GM21528 (cell line): ENCODE data around the gene TBC1D13.
"Not testable (repeated sequence)": the region's sequence is repeated elsewhere in the genome, so short reads cannot be mapped to it uniquely, and the experiment has no call there.

ENCODE experiments used
- ATAC-seq: cut with Tn5 transposase; IDR thresholded peaks from one replicate; pipeline ENCODE4 v1.9.1; 2021; ENCODE audit warnings: mild to moderate bottlenecking, moderate library complexity; ENCODE audit not compliant: unreplicated experiment, low FRiP score

Gene TBC1D13

GRCh38 chr9:128782669-128783068 is 4.4 kb upstream of the TBC1D13 start:
- no peak for ATAC-seq

GRCh38 chr9:128785427-128785826 is 1.6 kb upstream of the TBC1D13 start:
- ATAC-seq, result no peak

- ATAC-seq, result no peak
These were observed 606 bp downstream of the TBC1D13 start for GRCh38 chr9:128787659-128788058.

GRCh38 chr9:128788445-128788844 is 1.4 kb downstream of the TBC1D13 start:
- no peak for ATAC-seq

- no peak for ATAC-seq
These were observed 3.5 kb downstream of the TBC1D13 start for GRCh38 chr9:128790536-128790935.

- ATAC-seq, result no peak
These were observed 5.1 kb downstream of the TBC1D13 start for GRCh38 chr9:128792134-128792533.

GRCh38 chr9:128792978-128793686 is 6.1 kb downstream of the TBC1D13 start:
- ATAC-seq, result no peak

- ATAC-seq, result not testable (repeated sequence)
These were observed 7.9 kb downstream of the TBC1D13 start for GRCh38 chr9:128794961-128795360.

- ATAC-seq, result no peak
These were observed 11.8 kb downstream of the TBC1D13 start for GRCh38 chr9:128798896-128799295.

- ATAC-seq, result no peak
These were observed 13.0 kb downstream of the TBC1D13 start for GRCh38 chr9:128800061-128800460.

GRCh38 chr9:128802482-128802881 is 15.4 kb downstream of the TBC1D13 start:
- no peak for ATAC-seq

- ATAC-seq, result no peak
These were observed 18.6 kb downstream of the TBC1D13 start for GRCh38 chr9:128805661-128806060.

- no peak for ATAC-seq
These were observed 20.8 kb downstream of the TBC1D13 start for GRCh38 chr9:128807827-128808226.

GRCh38 chr9:128808543-128808942 is 21.5 kb downstream of the TBC1D13 start:
- ATAC-seq, result no peak

GRCh38 chr9:128809036-128809599 is 22.1 kb downstream of the TBC1D13 start:
- no peak for ATAC-seq

- no peak for ATAC-seq
These were observed 22.8 kb downstream of the TBC1D13 start for GRCh38 chr9:128809831-128810230.

GRCh38 chr9:128810873-128811272 is 23.8 kb downstream of the TBC1D13 start:
- no peak for ATAC-seq

GRCh38 chr9:128818099-128818838 is 31.2 kb downstream of the TBC1D13 start, which contains the start of gene ENDOG:
TSS of gene ENDOG (plus strand) at chr9:128818500. CDS start at chr9:128818685, 185 bp downstream.
- peak; percentile 76 for ATAC-seq

- ATAC-seq, result peak; percentile 34
These were observed 32.0 kb downstream of the TBC1D13 start for GRCh38 chr9:128818839-128819715.
